Measurements from ENCODE around the gene PPTC7.

GRCh38 chr12:110545812-110546211, 37.3 kb downstream of the PPTC7 start:
- TF ChIP-seq POLR2A (IDR thresholded peaks at IDR 0.05; ENCODE audit: low read length) (no peak), GATA1 (IDR thresholded peaks at IDR 0.05; ENCODE audit: low read depth, low read length) (no peak)
